ENCODE measurements around the gene DPP9. TPM values are rescaled to one million over a fixed set of nuclear protein-coding genes. Genes with fewer than 3 reads are reported as not detected.

DPP9 gene
- total and polyA plus RNA-seq, 2 of the 8 experiments (the other 6 are each of a cell fraction or from before 2014, with no cell fraction given): 11.6 to 40.7 TPM

DNA sequence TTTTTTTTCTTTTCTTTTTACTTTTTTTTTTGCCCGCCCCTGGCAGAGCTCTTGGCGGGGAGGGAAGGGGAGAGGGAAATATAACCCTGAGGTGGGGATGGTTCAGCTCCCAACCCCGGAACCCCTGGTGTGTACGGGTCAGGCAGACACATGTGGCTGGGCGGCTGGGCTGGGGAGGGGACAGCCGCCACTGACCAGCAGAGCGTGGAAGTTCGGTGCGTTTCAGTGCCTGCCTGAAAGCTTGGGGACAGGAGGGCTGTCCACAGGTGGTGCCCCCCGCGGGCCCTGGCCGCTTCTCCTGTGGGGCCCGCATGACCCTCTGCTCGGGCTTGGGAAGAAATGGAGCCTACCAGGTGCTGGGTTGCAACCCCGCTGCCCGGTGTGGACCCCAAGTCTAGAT, 48.3 kb downstream of the DPP9 start (continued):
- TF ChIP-seq, protein P1, sequence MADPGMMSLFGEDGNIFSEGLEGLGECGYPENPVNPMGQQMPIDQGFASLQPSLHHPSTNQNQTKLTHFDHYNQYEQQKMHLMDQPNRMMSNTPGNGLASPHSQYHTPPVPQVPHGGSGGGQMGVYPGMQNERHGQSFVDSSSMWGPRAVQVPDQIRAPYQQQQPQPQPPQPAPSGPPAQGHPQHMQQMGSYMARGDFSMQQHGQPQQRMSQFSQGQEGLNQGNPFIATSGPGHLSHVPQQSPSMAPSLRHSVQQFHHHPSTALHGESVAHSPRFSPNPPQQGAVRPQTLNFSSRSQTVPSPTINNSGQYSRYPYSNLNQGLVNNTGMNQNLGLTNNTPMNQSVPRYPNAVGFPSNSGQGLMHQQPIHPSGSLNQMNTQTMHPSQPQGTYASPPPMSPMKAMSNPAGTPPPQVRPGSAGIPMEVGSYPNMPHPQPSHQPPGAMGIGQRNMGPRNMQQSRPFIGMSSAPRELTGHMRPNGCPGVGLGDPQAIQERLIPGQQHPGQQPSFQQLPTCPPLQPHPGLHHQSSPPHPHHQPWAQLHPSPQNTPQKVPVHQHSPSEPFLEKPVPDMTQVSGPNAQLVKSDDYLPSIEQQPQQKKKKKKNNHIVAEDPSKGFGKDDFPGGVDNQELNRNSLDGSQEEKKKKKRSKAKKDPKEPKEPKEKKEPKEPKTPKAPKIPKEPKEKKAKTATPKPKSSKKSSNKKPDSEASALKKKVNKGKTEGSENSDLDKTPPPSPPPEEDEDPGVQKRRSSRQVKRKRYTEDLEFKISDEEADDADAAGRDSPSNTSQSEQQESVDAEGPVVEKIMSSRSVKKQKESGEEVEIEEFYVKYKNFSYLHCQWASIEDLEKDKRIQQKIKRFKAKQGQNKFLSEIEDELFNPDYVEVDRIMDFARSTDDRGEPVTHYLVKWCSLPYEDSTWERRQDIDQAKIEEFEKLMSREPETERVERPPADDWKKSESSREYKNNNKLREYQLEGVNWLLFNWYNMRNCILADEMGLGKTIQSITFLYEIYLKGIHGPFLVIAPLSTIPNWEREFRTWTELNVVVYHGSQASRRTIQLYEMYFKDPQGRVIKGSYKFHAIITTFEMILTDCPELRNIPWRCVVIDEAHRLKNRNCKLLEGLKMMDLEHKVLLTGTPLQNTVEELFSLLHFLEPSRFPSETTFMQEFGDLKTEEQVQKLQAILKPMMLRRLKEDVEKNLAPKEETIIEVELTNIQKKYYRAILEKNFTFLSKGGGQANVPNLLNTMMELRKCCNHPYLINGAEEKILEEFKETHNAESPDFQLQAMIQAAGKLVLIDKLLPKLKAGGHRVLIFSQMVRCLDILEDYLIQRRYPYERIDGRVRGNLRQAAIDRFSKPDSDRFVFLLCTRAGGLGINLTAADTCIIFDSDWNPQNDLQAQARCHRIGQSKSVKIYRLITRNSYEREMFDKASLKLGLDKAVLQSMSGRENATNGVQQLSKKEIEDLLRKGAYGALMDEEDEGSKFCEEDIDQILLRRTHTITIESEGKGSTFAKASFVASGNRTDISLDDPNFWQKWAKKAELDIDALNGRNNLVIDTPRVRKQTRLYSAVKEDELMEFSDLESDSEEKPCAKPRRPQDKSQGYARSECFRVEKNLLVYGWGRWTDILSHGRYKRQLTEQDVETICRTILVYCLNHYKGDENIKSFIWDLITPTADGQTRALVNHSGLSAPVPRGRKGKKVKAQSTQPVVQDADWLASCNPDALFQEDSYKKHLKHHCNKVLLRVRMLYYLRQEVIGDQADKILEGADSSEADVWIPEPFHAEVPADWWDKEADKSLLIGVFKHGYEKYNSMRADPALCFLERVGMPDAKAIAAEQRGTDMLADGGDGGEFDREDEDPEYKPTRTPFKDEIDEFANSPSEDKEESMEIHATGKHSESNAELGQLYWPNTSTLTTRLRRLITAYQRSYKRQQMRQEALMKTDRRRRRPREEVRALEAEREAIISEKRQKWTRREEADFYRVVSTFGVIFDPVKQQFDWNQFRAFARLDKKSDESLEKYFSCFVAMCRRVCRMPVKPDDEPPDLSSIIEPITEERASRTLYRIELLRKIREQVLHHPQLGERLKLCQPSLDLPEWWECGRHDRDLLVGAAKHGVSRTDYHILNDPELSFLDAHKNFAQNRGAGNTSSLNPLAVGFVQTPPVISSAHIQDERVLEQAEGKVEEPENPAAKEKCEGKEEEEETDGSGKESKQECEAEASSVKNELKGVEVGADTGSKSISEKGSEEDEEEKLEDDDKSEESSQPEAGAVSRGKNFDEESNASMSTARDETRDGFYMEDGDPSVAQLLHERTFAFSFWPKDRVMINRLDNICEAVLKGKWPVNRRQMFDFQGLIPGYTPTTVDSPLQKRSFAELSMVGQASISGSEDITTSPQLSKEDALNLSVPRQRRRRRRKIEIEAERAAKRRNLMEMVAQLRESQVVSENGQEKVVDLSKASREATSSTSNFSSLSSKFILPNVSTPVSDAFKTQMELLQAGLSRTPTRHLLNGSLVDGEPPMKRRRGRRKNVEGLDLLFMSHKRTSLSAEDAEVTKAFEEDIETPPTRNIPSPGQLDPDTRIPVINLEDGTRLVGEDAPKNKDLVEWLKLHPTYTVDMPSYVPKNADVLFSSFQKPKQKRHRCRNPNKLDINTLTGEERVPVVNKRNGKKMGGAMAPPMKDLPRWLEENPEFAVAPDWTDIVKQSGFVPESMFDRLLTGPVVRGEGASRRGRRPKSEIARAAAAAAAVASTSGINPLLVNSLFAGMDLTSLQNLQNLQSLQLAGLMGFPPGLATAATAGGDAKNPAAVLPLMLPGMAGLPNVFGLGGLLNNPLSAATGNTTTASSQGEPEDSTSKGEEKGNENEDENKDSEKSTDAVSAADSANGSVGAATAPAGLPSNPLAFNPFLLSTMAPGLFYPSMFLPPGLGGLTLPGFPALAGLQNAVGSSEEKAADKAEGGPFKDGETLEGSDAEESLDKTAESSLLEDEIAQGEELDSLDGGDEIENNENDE (IDR thresholded peaks at IDR 0.05; ENCODE audit: insufficient replicate concordance, low read length): no peak
- TF ChIP-seq, protein P2, sequence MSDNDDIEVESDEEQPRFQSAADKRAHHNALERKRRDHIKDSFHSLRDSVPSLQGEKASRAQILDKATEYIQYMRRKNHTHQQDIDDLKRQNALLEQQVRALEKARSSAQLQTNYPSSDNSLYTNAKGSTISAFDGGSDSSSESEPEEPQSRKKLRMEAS (IDR thresholded peaks at IDR 0.05): no peak
- no peak for TF ChIP-seq KDM5A (IDR thresholded peaks at IDR 0.05; ENCODE audit: low read length)
- no peak for TF ChIP-seq RBBP5 (IDR thresholded peaks at IDR 0.05; ENCODE audit: borderline replicate concordance, low read depth, low read length)
- no peak for TF ChIP-seq TCF12 (IDR thresholded peaks at IDR 0.05; ENCODE audit: low read depth, low read length)
- no peak for TF ChIP-seq CBX5 (IDR thresholded peaks at IDR 0.05; ENCODE audit: low read depth, low read length)
- no peak for TF ChIP-seq SAP30 (IDR thresholded peaks at IDR 0.05; ENCODE audit: insufficient read depth, insufficient replicate concordance, low read length)
